Right atrium auricular region (tissue), 2 donors: ENCODE results near the gene VKORC1. TPM values are rescaled to one million over a fixed set of nuclear protein-coding genes. Genes with fewer than 3 reads are reported as not detected.

Source experiments
- DNase-seq: peaks from one replicate; pipeline ENCODE4 v3.0.0-alpha.2; 2019; ENCODE audit warnings: low spot score
- H3K27ac ChIP-seq, 2 donors: fragments of 200-600 bp; sonication (generic); 1 replicate in 1 of 2; 2 replicates in 1 of 2; pipeline ENCODE4 v1.5.1; 2016 to 2019
- H3K27me3 ChIP-seq, 2 donors: fragments of 200-600 bp; sonication (generic); one replicate each; pipeline versions ENCODE4 v1.5.1 to v1.6.0; 2017 to 2019
- H3K36me3 ChIP-seq: fragments of 200-600 bp; sonication (generic); one replicate; pipeline ENCODE4 v1.5.1; 2016
- H3K4me1 ChIP-seq, 2 donors: fragments of 200-600 bp; sonication (generic); one replicate each; pipeline versions ENCODE4 v1.5.1 to v1.6.0; 2017 to 2019
- H3K4me3 ChIP-seq, 2 donors: fragments of 200-600 bp; sonication (generic); 1 replicate in 1 of 2; 2 replicates in 1 of 2; pipeline ENCODE4 v1.5.1; 2017 to 2019; ENCODE audit warnings: mild to moderate bottlenecking in 1 of 2, moderate library complexity in 1 of 2
- H3K9me3 ChIP-seq, 2 donors: fragments of 200-600 bp; sonication (generic); one replicate each; pipeline ENCODE4 v1.5.1; 2019
- total RNA-seq, 2 donors: library from RNA; depleted of rRNA; stranded (reverse); fragments of >200 nt; gene quantifications; one replicate each; pipeline ENCODE4 v1.1.0, GENCODE V29; 2016
- TF ChIP-seq, protein P1 (sequence below), 2 donors: fragments of 200-600 bp; sonication (generic); IDR thresholded peaks; one replicate each; pipeline ENCODE4 v1.5.1; 2019; ENCODE audit warnings: antibody characterized with exemption in 2 of 2

Gene VKORC1
- total RNA-seq, 2 donors from 2014 or later: 64.9 to 71.8 TPM

DNA sequence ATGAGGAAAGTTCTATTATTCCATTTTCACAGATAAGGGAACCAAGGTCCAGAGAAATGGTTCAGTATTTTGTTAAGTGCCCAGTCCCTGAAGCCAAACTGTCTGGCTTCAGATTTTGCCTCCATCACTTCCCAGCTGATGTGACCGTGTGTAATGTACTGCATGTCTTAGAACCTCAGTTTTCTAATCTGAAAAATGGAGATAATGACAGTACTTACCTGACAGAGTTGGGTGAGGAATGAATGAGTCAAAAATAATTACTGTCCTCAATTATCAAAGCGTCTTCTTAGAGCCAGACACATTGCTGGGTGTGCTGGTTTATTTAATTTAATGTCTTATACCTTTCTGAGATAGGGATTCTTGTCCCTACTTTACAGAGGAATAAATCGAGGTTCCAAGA is 27.3 kb downstream of the VKORC1 start:
- no peak for DNase-seq
- Histone ChIP-seq H3K36me3 (peaks cover 4% of the 10 kb centered on the region), H3K4me3 (no peak overlapping the region), H3K4me1 (peaks cover 0 to 24% of the 10 kb centered on the region in 2 donors), H3K27me3 (no peaks in the 10 kb centered on the region), H3K27ac (no peak overlapping the region), H3K9me3 (no peaks in the 10 kb centered on the region)
- TF ChIP-seq, protein P1, sequence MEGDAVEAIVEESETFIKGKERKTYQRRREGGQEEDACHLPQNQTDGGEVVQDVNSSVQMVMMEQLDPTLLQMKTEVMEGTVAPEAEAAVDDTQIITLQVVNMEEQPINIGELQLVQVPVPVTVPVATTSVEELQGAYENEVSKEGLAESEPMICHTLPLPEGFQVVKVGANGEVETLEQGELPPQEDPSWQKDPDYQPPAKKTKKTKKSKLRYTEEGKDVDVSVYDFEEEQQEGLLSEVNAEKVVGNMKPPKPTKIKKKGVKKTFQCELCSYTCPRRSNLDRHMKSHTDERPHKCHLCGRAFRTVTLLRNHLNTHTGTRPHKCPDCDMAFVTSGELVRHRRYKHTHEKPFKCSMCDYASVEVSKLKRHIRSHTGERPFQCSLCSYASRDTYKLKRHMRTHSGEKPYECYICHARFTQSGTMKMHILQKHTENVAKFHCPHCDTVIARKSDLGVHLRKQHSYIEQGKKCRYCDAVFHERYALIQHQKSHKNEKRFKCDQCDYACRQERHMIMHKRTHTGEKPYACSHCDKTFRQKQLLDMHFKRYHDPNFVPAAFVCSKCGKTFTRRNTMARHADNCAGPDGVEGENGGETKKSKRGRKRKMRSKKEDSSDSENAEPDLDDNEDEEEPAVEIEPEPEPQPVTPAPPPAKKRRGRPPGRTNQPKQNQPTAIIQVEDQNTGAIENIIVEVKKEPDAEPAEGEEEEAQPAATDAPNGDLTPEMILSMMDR (IDR thresholded peaks at IDR 0.05): no peak

DNA sequence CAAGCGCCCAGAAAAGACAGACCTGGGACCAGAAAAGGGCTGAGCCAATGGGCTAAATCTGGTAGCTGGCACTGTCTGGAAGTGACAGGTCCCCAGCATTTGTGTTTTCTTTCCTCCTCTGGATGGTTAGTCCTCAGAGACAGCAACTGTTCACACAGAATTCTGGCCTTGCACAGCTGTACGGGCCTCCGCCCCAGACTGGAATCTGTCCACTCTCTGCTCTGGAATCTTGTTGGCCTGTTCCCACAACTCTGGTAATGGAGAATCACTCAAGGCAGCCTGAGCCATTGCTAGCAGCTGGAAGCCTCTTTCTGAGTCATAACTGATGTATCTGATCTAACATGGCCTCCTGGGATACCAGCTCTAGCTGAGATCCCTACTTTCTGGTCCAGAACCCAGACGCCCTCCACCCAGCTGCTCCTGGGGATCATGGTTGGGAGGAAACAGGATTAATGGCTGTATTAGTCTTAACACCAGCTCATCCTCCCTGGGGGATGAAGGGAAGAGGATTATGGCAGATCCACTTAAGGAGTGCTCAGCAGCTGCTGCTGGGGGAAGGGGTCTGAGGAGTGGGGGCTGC is 29.6 kb downstream of the VKORC1 start:
- Histone ChIP-seq H3K36me3 (peaks cover 25% of the 10 kb centered on the region), H3K27ac (peak overlapping the region; percentile 39 to 74), H3K9me3 (no peaks in the 10 kb centered on the region), H3K4me3 (no peak overlapping the region), H3K4me1 (peaks cover 0 to 15% of the 10 kb centered on the region in 2 donors), H3K27me3 (no peaks in the 10 kb centered on the region)
- DNase-seq: peak; percentile 88
- TF ChIP-seq, protein P1 (IDR thresholded peaks at IDR 0.05): no peak

DNA sequence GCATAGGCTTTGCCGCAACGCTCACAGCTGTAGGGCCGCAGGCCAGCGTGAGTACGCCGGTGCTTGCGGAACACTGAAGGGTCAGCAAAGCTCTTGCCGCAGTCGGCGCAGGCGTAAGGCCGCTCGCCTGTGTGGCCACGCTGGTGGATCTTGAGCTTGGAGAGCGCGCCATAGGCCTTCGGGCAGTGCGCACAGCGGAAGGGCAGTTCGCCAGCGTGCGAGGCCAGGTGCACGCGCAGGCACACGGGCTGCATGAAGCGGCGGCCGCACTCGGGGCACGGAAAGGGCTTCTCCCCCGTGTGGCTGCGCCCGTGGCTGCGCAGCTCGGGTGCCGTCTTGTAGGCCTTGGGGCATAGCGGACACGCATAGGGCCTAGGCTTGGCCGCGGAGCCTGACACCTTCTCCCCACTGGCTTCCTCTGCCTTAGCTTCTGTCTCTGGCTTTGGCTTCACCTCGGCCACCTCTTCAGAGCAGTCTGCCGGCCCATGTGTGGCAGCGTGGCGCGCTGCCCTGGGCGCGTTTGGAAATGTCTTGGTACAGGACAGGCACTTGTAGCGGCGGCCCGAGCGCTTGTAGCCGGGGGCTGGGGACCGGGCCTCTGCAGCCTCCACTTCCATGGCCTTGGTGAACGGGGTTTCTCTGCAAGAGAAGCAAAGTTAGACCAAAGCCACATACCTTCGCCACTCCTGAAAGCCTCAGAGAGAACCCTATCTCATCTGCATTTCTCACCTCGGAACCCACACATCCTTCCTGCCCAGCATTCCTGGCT is 30.6 kb downstream of the VKORC1 start:
- H3K36me3 ChIP-seq: peaks cover 25% of the 10 kb centered on the region
- no peaks in the 10 kb centered on the region for H3K27me3 ChIP-seq
- H3K4me3 ChIP-seq: no peak overlapping the region
- TF ChIP-seq, protein P1 (IDR thresholded peaks at IDR 0.05): no peak
- peaks cover 0 to 15% of the 10 kb centered on the region in 2 donors for H3K4me1 ChIP-seq
- no peaks in the 10 kb centered on the region for H3K9me3 ChIP-seq
- H3K27ac ChIP-seq: peak overlapping the region; percentile 39 to 74
- DNase-seq: no peak

DNA sequence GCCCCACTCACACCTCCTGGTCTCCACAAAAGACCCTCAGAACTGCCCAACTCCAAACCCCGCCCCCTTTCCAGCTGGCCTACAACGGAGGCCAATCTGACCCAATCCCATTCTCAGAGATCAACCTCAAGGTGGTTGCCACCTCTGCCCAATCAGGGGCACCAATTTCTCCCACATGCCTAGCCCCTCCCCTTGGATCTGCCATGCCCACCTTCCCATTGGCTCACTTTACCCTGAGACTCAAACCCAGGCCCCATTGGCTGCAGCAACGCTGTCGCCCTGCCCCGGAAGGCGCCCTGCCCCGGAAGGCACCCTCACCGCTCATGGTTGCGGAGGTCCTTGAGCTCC is 31.1 kb downstream of the VKORC1 start:
- TF ChIP-seq, protein P1 (IDR thresholded peaks at IDR 0.05): no peak
- H3K4me3 ChIP-seq: no peak overlapping the region
- no peaks in the 10 kb centered on the region for H3K27me3 ChIP-seq
- DNase-seq: no peak
- H3K36me3 ChIP-seq: peaks cover 25% of the 10 kb centered on the region
- H3K27ac ChIP-seq: no peak overlapping the region
- H3K9me3 ChIP-seq: no peaks in the 10 kb centered on the region
- H3K4me1 ChIP-seq: peaks cover 0 to 15% of the 10 kb centered on the region in 2 donors

DNA sequence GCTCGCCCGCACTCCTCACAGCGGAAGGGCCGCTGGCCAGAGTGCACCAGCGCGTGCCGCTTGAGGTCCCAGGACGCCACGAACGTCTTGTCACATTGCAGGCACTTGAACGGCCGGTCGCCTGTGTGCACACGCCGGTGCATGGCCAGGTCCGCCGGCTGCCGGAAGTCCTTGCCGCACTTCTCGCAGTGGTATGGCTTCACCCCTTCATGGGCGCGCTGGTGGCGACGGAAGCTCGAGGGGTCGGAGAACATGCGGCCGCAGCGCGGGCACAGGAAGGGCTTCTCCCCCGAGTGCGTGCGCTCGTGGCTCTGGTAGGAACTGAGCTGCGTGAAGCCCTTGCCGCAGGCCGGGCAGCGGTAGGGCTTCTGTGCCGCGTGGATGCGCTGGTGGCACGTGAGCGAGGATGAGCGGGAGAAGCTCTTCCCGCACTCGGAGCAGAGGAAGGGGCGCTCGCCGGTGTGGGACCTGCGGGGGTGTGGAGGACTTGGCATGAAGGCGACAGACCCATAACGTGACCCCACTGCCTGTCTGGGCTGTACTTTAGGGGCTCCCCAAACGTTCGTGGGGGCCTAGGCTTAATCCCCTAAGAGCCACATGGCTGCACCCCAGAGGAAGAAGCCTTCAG is 32.7 kb downstream of the VKORC1 start:
- Histone ChIP-seq H3K9me3 (no peaks in the 10 kb centered on the region), H3K27me3 (no peaks in the 10 kb centered on the region), H3K4me3 (no peak overlapping the region), H3K4me1 (peaks cover 0 to 15% of the 10 kb centered on the region in 2 donors), H3K36me3 (peaks cover 25% of the 10 kb centered on the region), H3K27ac (no peak overlapping the region)
- DNase-seq: no peak
- TF ChIP-seq, protein P1 (IDR thresholded peaks at IDR 0.05): no peak
